GDM1 (cell line): ENCODE measurements around the gene ATP8A2.

ENCODE experiments used
- DNase-seq: peaks from one replicate; lab custom pipeline; 2025; lab: John Stamatoyannopoulos, UW

The ATP8A2 gene

DNA sequence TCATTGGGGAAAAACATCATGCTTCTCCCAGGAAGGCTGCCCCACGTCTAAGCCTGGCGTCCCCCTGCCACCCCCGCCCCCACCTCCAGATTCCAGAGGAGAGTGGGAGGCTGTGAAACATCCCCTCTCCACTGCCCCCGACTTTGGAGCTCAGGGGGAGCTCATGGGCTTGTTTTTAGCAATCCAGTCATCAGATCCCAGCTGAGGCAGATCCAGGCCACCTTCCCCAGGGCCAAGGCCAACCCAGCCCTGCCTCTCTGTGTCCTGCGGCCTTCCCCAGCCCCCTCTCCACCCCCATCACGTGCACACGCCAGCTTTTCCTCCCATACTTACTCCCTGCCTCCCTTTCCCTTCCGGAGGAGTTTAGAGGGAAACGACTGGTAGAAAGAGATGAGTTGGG, 641.2 kb downstream of the ATP8A2 start:
- DNase-seq = no peak

DNA sequence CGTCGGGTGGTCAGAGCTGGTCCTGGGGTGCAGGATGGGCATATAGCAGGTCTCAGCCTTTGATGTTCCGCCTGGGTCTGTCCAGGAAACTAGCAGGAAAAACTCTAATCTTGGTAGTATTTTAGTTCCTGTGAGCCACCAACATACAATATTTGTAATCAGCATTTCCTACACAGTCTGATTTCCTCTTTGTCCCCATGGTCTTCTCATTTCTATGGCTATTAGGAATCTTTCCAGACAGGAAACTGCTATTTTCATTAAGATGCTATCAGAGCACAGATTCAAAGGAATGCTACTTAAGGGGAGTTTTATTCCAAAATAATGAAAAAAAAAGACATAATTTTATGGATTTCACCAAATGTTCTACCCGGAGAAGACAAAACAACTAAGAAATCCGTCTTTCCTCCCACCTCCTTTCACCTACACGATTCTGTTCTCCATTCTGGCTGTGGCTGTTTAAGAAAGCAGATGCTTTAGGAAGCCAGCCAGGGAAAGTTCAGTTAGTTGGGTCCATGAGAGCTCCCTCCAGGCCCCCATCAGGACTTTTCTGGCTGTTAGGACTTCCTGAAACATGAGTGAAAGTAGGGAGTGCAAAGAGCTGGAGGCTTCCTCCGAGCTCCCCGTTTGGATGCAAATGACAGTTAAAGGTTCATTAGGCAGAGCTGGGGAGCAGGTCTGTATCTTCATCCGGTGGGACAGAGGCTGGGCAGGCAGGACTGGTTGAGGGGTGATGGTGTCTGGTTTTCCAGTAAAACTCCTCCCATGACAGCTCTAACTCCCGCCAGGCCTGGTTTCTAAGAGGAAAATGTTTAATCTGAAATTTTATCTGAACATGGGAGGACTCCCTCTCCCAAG, 643.7 kb downstream of the ATP8A2 start:
- no peak for DNase-seq

- no peak for DNase-seq
Measured at GRCh38 chr13:26016189-26016588, 644.4 kb downstream of the ATP8A2 start.

DNA sequence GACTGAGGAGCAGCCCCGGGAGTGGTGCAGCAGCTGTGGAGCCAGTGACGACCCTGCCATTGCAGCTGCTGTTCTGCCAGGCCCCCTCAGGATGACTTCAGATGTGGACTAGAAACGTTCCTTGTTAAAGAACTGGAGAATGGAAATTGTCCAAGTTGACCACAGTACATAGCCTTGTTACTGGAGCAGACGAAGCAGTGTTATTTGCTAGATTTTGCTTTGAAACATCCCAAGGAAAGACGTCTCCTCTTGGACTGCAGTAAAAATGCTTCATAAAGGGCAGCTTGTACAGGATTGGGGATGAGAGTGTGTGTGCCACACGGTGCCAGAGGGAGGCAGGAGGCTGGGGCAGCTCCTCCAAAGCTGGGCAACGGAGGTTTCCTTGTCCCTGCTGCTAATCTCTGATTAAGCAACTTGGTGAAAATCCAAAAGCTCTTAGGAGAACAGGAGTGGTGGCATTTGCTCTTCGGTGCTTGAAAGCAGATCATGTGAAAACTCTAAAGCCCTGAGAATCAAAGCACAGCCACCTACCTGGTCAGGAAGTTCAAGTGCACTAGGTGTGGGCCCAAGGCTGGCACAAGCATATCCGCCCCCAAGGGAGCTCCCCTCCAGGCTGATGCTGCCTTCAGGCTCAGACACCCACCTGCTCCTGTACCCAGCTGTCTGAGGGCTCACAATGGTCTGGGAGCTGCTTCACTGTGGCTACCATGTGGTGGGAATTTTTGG, 645.6 kb downstream of the ATP8A2 start:
- no peak for DNase-seq

DNA sequence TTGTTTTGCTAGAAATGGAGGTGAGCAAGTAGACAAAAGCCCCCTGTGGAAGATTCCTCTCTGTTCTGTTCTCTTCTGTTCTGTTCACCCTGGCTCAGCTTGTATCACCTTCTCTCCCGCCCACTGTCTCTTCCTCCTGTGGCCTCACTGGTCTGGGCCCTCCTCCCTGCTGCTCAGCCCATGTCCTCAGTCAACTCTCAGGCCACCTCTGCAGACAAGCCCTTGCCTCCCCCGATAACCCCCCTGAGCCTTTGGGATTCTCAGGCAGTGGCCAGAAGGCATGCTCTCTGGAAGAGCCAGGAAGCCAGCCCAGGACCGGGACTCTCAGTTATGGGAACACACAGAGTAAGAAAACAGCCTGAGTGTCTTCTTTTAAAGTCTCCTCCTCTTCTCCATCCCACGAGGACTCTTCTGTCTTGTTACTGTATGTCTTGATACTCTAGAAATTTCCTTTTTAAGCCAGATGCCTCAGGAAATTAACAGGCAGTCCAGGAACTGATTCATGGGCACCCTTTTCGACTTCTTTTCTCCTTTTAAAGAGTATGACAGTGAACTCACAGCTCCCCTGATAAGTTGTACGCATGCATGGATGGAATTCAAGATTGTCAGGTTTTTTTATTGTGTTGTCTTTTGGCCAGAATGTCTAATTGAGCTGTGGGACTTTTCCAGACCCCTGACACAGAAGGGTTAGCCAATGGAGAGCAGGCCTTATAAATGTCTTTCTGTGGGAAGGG, 646.3 kb downstream of the ATP8A2 start:
- DNase-seq = no peak

- no peak for DNase-seq
Measured at GRCh38 chr13:26019251-26019650, 647.5 kb downstream of the ATP8A2 start.

- DNase-seq = no peak
Measured at GRCh38 chr13:26019881-26020870, 648.4 kb downstream of the ATP8A2 start.

- no peak for DNase-seq
Measured at GRCh38 chr13:26020891-26021290, 649.1 kb downstream of the ATP8A2 start.

- no peak for DNase-seq
Measured at GRCh38 chr13:26021516-26021915, 649.7 kb downstream of the ATP8A2 start.

GRCh38 chr13:26021956-26022355, 650.2 kb downstream of the ATP8A2 start:
- no peak for DNase-seq

- no peak for DNase-seq
Measured at GRCh38 chr13:26022538-26023292, 650.9 kb downstream of the ATP8A2 start.

DNA sequence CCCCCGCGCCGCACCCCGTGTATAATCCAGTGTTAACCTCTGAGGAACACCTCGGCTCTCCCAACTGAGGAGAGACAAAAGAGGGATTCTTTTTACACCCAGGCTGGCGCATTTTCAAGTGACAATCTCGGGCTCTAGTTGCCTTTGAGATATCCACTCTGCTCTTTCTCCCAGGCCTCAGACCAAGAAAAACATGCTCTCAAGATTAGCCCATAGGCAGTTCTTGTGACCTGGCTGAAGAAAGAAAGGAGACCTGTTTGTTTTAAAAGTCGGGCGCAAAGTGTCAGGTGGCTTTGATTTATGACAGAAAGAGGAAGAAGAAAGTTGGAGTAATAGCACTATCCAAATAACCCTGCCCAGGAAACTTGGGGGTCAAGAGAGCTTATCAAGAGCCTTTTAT, 652.8 kb downstream of the ATP8A2 start:
- DNase-seq = no peak

- no peak for DNase-seq
Measured at GRCh38 chr13:26025196-26025595, 653.4 kb downstream of the ATP8A2 start.

GRCh38 chr13:26025771-26026170, 654.0 kb downstream of the ATP8A2 start:
- no peak for DNase-seq

DNA sequence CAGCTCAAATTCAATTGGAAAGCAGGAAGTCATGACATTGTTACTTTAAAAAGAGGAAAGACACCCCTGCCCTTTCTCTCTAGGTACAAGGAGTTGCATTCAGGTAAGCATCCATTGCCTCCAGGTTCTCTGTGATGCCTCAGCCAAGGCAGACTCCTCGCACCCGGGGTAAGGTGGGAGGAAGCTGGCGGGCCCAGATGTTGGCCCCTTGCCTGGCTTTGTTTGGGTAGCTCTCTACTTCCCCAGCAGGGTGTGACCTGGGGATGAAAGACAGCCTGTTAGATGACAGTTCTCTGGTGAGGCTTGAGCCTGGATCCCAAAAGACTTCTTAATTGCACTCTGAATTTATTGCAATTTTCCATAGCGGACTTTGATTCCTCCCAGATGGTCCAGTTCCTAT, 654.4 kb downstream of the ATP8A2 start:
- DNase-seq = no peak

DNA sequence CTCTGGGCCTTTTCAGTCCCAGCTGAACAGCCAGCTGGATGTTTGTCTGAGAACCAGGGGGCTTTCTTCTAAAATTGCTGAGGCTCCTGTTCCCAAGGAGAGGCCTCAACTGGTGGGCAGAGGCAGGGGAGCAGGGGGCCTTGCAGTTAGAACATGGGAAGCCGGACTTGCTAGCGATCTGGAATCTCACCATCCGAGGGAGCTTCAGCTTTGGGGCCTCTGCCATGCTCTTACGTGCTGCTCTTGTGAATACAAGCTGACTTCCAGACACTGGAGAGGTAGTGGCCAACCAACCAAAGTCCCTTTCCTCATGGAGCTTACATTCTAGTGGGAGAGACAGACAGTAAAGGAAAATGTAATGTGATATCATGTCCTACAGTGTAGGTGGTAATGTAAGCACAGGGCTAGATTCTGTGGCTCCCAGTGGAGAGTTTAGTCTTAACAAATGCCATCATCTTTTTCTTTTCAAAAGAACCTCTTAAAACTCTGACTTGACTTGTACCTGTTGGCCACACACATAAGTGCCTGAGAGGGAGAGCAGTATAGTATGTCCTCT, 657.9 kb downstream of the ATP8A2 start:
- DNase-seq = no peak

DNA sequence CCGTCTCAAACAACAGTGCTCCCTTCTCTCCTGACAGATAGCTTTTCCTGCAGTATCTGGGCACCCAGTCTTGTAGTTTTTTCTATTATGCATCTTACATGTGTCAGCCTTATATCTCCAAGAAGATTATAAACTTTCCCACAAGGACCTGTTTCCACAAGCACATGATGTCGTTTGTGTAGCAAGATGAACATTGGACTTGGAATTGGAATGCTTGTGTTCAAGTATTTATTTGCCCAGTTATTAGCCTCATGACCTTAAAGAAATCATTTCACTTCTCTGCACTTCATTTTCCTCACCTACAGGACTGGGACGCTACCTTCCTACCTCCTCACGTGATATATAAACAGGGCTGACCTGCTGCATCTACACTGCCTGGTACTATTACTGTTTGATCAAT, 658.6 kb downstream of the ATP8A2 start:
- DNase-seq = no peak

GRCh38 chr13:26034018-26034417, 662.2 kb downstream of the ATP8A2 start:
- DNase-seq = no peak

DNA sequence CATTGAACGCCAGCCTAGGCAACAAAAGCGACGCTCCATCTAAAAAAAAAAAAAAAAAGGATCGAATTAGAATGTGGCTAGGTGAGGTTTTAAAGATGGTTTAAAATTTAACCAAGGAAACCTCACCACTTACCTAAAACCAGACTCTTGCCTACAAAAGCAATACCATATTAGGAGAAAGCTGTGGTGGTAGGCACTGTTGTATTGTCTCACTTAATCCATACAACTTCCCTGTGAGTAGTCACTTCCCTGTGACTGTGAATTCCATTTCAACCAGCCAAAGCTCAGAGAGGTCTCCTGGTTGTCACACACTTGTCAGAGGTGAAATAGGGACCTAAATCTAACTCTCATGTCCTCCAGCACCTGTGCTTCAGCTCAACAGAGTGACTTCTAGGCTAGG, 664.6 kb downstream of the ATP8A2 start:
- no peak for DNase-seq

- DNase-seq = no peak
Measured at GRCh38 chr13:26037302-26037701, 665.5 kb downstream of the ATP8A2 start.
